ENCODE results near the gene TRMT10B.

Gene TRMT10B

DNA sequence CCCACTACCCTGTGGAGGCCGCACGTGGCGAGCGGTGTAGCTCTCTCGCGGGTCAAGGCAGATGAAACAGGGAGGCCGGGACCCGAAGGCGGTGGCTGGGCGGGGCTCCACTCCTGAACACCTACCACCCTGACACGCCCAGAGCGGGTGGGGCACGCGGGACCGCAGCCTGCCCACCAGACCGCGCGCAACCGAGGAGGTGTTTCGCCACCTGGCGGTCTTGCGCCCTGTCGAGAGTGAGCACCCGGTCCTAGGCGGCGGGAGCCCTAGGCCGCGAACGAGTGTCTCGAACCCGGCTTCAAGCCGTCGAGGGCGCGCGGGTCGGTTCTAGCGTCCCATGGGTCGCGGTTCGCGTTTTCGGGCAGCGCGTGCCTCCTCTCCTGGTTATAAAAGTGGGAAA is 33.5 kb downstream of the TRMT10B start:
- no peaks in the 10 kb centered on the region for H3K27me3 ChIP-seq (ENCODE audit: insufficient read depth, low read length)
- no peak overlapping the region for H3K9ac ChIP-seq (ENCODE audit: low read length)
- no peaks in the 10 kb centered on the region for H3F3A ChIP-seq (ENCODE audit: insufficient read depth, low read length)
- no peak overlapping the region for H3K4me3 ChIP-seq (ENCODE audit: low read depth, low read length, poor library complexity, severe bottlenecking)
- H3K79me2 ChIP-seq (ENCODE audit: insufficient read depth, low read length) = peaks cover 23% of the 10 kb centered on the region
- H3K9me2 ChIP-seq (ENCODE audit: low read depth, low read length) = no peaks in the 10 kb centered on the region
- H3K4me1 ChIP-seq (ENCODE audit: insufficient read depth, low read length, severe bottlenecking) = peaks cover 26% of the 10 kb centered on the region
- TF ChIP-seq EZH2 (IDR thresholded peaks at IDR 0.05; ENCODE audit: borderline replicate concordance, low read length) = no peak
- TF ChIP-seq, protein P1, sequence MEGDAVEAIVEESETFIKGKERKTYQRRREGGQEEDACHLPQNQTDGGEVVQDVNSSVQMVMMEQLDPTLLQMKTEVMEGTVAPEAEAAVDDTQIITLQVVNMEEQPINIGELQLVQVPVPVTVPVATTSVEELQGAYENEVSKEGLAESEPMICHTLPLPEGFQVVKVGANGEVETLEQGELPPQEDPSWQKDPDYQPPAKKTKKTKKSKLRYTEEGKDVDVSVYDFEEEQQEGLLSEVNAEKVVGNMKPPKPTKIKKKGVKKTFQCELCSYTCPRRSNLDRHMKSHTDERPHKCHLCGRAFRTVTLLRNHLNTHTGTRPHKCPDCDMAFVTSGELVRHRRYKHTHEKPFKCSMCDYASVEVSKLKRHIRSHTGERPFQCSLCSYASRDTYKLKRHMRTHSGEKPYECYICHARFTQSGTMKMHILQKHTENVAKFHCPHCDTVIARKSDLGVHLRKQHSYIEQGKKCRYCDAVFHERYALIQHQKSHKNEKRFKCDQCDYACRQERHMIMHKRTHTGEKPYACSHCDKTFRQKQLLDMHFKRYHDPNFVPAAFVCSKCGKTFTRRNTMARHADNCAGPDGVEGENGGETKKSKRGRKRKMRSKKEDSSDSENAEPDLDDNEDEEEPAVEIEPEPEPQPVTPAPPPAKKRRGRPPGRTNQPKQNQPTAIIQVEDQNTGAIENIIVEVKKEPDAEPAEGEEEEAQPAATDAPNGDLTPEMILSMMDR (IDR thresholded peaks at IDR 0.05; ENCODE audit: low read length) = no peak
- no peak overlapping the region for H3K4me2 ChIP-seq (ENCODE audit: low read length)
- H4K20me1 ChIP-seq (ENCODE audit: insufficient read depth, low read length) = no peaks in the 10 kb centered on the region
- no peak overlapping the region for H3K27ac ChIP-seq (ENCODE audit: low read depth, low read length, poor library complexity, severe bottlenecking)
- H3K9me3 ChIP-seq (ENCODE audit: low read length) = no peaks in the 10 kb centered on the region
- no peak overlapping the region for H2AFZ ChIP-seq (ENCODE audit: low read length)
- peaks cover 18% of the 10 kb centered on the region for H3K36me3 ChIP-seq (ENCODE audit: insufficient read depth, low read length)

DNA sequence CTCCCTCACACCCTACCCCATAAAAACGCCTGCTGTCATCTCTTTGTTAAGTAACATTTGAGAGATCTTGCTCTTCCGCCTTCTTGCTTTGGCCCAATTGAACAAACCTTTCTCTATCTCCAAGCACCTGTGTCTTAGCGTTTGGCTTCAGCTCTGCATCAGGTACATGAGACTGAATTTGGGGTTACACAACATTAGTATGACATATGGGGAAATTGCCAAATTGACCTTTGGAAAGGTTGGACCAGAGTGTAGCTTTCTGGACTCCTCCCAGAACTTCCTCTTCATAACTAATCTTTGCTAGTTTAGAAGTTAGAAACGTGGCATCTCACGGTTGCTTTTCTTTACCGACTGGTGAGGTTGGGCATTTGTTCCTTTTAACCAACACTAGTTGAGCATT is 34.7 kb downstream of the TRMT10B start:
- Histone ChIP-seq H3K79me2 (ENCODE audit: insufficient read depth, low read length) (peaks cover 14% of the 10 kb centered on the region), H3K9ac (ENCODE audit: low read length) (no peak overlapping the region), H3K4me1 (ENCODE audit: insufficient read depth, low read length, severe bottlenecking) (peaks cover 14% of the 10 kb centered on the region), H3F3A (ENCODE audit: insufficient read depth, low read length) (no peaks in the 10 kb centered on the region), H3K4me3 (ENCODE audit: low read depth, low read length, poor library complexity, severe bottlenecking) (no peak overlapping the region), H3K27ac (ENCODE audit: low read depth, low read length, poor library complexity, severe bottlenecking) (no peak overlapping the region), H3K36me3 (ENCODE audit: insufficient read depth, low read length) (peaks cover 5% of the 10 kb centered on the region), H3K4me2 (ENCODE audit: low read length) (no peak overlapping the region), H3K9me3 (ENCODE audit: low read length) (no peaks in the 10 kb centered on the region), H2AFZ (ENCODE audit: low read length) (no peak overlapping the region), H3K9me2 (ENCODE audit: low read depth, low read length) (no peaks in the 10 kb centered on the region), H4K20me1 (ENCODE audit: insufficient read depth, low read length) (no peaks in the 10 kb centered on the region), H3K27me3 (ENCODE audit: insufficient read depth, low read length) (no peaks in the 10 kb centered on the region)
- no peak for TF ChIP-seq EZH2 (IDR thresholded peaks at IDR 0.05; ENCODE audit: borderline replicate concordance, low read length)
- TF ChIP-seq, protein P1 (IDR thresholded peaks at IDR 0.05; ENCODE audit: low read length) = no peak

DNA sequence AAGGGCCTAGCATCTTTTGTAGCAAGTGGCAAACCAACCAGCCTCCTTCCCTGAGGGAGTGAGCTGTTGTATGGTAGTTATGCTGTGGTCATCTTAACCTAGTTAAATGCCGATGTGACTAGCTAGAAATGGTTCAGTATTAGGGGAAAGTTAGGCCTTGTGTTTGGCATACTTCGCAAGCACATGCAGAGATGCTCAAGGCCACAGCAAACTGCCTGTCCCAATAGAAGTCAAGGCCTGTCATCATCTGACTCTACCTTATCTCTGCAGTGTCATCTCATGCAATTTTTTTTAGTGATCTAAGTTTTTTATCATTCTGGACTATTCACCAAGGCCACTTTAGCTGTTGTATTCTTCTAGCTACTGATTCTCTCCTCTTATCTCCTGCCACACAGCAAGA is 36.5 kb downstream of the TRMT10B start:
- Histone ChIP-seq H3K27ac (ENCODE audit: low read depth, low read length, poor library complexity, severe bottlenecking) (no peak overlapping the region), H3K4me2 (ENCODE audit: low read length) (no peak overlapping the region), H3K9ac (ENCODE audit: low read length) (no peak overlapping the region), H3K27me3 (ENCODE audit: insufficient read depth, low read length) (no peaks in the 10 kb centered on the region), H3K36me3 (ENCODE audit: insufficient read depth, low read length) (peaks cover 4% of the 10 kb centered on the region; the same call in 1 of the 2 replicates), H4K20me1 (ENCODE audit: insufficient read depth, low read length) (no peaks in the 10 kb centered on the region), H3K4me1 (ENCODE audit: insufficient read depth, low read length, severe bottlenecking) (peaks cover 4% of the 10 kb centered on the region), H3K79me2 (ENCODE audit: insufficient read depth, low read length) (no peaks in the 10 kb centered on the region), H2AFZ (ENCODE audit: low read length) (no peak overlapping the region), H3K4me3 (ENCODE audit: low read depth, low read length, poor library complexity, severe bottlenecking) (no peak overlapping the region), H3F3A (ENCODE audit: insufficient read depth, low read length) (no peaks in the 10 kb centered on the region), H3K9me3 (ENCODE audit: low read length) (no peaks in the 10 kb centered on the region), H3K9me2 (ENCODE audit: low read depth, low read length) (no peaks in the 10 kb centered on the region)
- TF ChIP-seq EZH2 (IDR thresholded peaks at IDR 0.05; ENCODE audit: borderline replicate concordance, low read length) = no peak
- TF ChIP-seq, protein P1 (IDR thresholded peaks at IDR 0.05; ENCODE audit: low read length) = no peak

Measured in OCI-LY1 (cell line).